Nephron progenitor cell (in vitro differentiated cells): ENCODE measurements around the gene CRCP.
"Not testable (repeated sequence)": the region's sequence is repeated elsewhere in the genome, so short reads cannot be mapped to it uniquely, and the experiment has no call there.

Experiments used
- DNase-seq: peaks from one replicate; pipeline ENCODE4 v3.0.0; 2021
- H3K27ac Mint-ChIP-seq: 2 replicates; pipeline ENCODE4 v1.8.0; 2021; ENCODE audit warnings: mild to moderate bottlenecking, moderate library complexity, mixed read lengths
- H3K27me3 Mint-ChIP-seq: 2 replicates; pipeline ENCODE4 v1.8.0; 2021; ENCODE audit warnings: mild to moderate bottlenecking, low read depth, mixed read lengths; ENCODE audit not compliant: poor library complexity
- H3K36me3 Mint-ChIP-seq: 2 replicates; pipeline ENCODE4 v1.8.0; 2021; ENCODE audit warnings: low read depth, mixed read lengths
- H3K4me1 Mint-ChIP-seq: 2 replicates; pipeline ENCODE4 v1.8.0; 2021; ENCODE audit warnings: mixed read lengths
- H3K4me3 Mint-ChIP-seq: 2 replicates; pipeline ENCODE4 v1.8.0; 2021; ENCODE audit warnings: mild to moderate bottlenecking, moderate library complexity, mixed read lengths
- H3K9me3 Mint-ChIP-seq: 2 replicates; pipeline ENCODE4 v1.8.0; 2021; ENCODE audit warnings: mild to moderate bottlenecking, moderate library complexity, mixed read lengths
- CTCF ChIP-seq: fragments of 200-600 bp; sonication (generic); IDR thresholded peaks from 2 replicates; pipeline ENCODE4 v1.5.0; 2021; ENCODE audit warnings: antibody characterized with exemption

CRCP gene

GRCh38 chr7:66163186-66163610 is 48.6 kb downstream of the CRCP start:
- Mint-ChIP-seq H3K36me3 (peaks cover 27% of the 10 kb centered on the region), H3K27ac (no peak overlapping the region), H3K27me3 (peaks cover 3% of the 10 kb centered on the region), H3K4me3 (no peak overlapping the region), H3K9me3 (peaks cover 22% of the 10 kb centered on the region), H3K4me1 (no peaks in the 10 kb centered on the region)
- no peak for DNase-seq
- TF ChIP-seq CTCF: no peak

- peaks cover 16% of the 10 kb centered on the region for H3K36me3 Mint-ChIP-seq
- TF ChIP-seq CTCF: no peak
Measured at GRCh38 chr7:66164356-66164755, 49.7 kb downstream of the CRCP start.

GRCh38 chr7:66167773-66168387 is 53.2 kb downstream of the CRCP start:
- TF ChIP-seq CTCF: no peak
- H3K36me3 Mint-ChIP-seq: no peaks in the 10 kb centered on the region
- no peak overlapping the region for H3K27ac Mint-ChIP-seq
- H3K4me1 Mint-ChIP-seq: peaks cover 13% of the 10 kb centered on the region
- H3K4me3 Mint-ChIP-seq: no peak overlapping the region
- no peaks in the 10 kb centered on the region for H3K9me3 Mint-ChIP-seq
- no peak for DNase-seq
- H3K27me3 Mint-ChIP-seq: no peaks in the 10 kb centered on the region

More at GRCh38 chr7:66164356-66164755, 49.7 kb downstream of the CRCP start:
- H3K9me3 Mint-ChIP-seq: peaks cover 10% of the 10 kb centered on the region
- H3K27me3 Mint-ChIP-seq: peaks cover 3% of the 10 kb centered on the region
- H3K27ac Mint-ChIP-seq: peak overlapping the region; percentile 44
- H3K4me3 Mint-ChIP-seq: no peak overlapping the region
- no peak for DNase-seq
- H3K4me1 Mint-ChIP-seq: no peaks in the 10 kb centered on the region

GRCh38 chr7:66169616-66170015 is 55.0 kb downstream of the CRCP start:
- DNase-seq: no peak
- no peaks in the 10 kb centered on the region for H3K9me3 Mint-ChIP-seq
- no peak overlapping the region for H3K4me3 Mint-ChIP-seq
- no peaks in the 10 kb centered on the region for H3K36me3 Mint-ChIP-seq
- H3K4me1 Mint-ChIP-seq: peaks cover 13% of the 10 kb centered on the region
- TF ChIP-seq CTCF: no peak
- H3K27ac Mint-ChIP-seq: no peak overlapping the region
- H3K27me3 Mint-ChIP-seq: no peaks in the 10 kb centered on the region

GRCh38 chr7:66170309-66171231 is 55.9 kb downstream of the CRCP start:
- DNase-seq: peak; percentile 38
- no peak for TF ChIP-seq CTCF
- Mint-ChIP-seq H3K4me1 (peaks cover 13% of the 10 kb centered on the region), H3K9me3 (no peaks in the 10 kb centered on the region), H3K27ac (peak overlapping the region; percentile 85), H3K27me3 (no peaks in the 10 kb centered on the region), H3K4me3 (peak overlapping the region; percentile 45), H3K36me3 (no peaks in the 10 kb centered on the region)

GRCh38 chr7:66172536-66173401 is 58.1 kb downstream of the CRCP start:
- not testable (repeated sequence) for H3K27me3 Mint-ChIP-seq, H3K4me3 Mint-ChIP-seq

More at GRCh38 chr7:66172536-66173401, 58.1 kb downstream of the CRCP start:
- not testable (repeated sequence) for DNase-seq, H3K36me3 Mint-ChIP-seq, H3K27ac Mint-ChIP-seq, H3K9me3 Mint-ChIP-seq
- peaks cover 13% of the 10 kb centered on the region for H3K4me1 Mint-ChIP-seq
